ENCODE results near the gene IFRD1. TPM values are rescaled to one million over a fixed set of nuclear protein-coding genes. Genes with fewer than 3 reads are reported as not detected.

The IFRD1 gene
- total RNA-seq, 4 donors from 2014 or later, result 36.9 to 51.5 (median 48.0) TPM

- Histone ChIP-seq H3K27me3 (no peaks in the 10 kb centered on the region), H3K9me3 (no peaks in the 10 kb centered on the region), H3K36me3 (peaks cover 0 to 6% (median 0%) of the 10 kb centered on the region in 4 donors), H3K4me1 (peaks cover 16 to 21% (median 19%) of the 10 kb centered on the region in 4 donors), H3K27ac (replicated peaks in 1 of 4) (no peak overlapping the region), H3K4me3 (no peak overlapping the region)
- intact Hi-C loops (cut with DNase I), result no loop called here
- no peak for DNase-seq (ENCODE audit: extremely low spot score)
- no peak for TF ChIP-seq POLR2A (IDR thresholded peaks at IDR 0.05; ENCODE audit: low read depth)
- no peak for TF ChIP-seq CTCF (IDR thresholded peaks at IDR 0.05)
- no peak for TF ChIP-seq POLR2AphosphoS5 (IDR thresholded peaks at IDR 0.05)
- no peak for TF ChIP-seq EP300 (IDR thresholded peaks at IDR 0.05)
- WGBS, result 98% methylated on average over 4 of the region's 4 CpGs
Observed at GRCh38 chr7:112488264-112488552, 37.9 kb downstream of the IFRD1 start.

- Histone ChIP-seq H3K4me1 (peaks cover 0 to 5% (median 0%) of the 10 kb centered on the region in 4 donors), H3K4me3 (no peak overlapping the region)
- intact Hi-C loops (cut with DNase I), result no loop called here
Observed at GRCh38 chr7:112492186-112492585, 41.9 kb downstream of the IFRD1 start.

GRCh38 chr7:112494656-112495055, 44.4 kb downstream of the IFRD1 start:
- peaks cover 0 to 5% (median 0%) of the 10 kb centered on the region in 4 donors for H3K4me1 ChIP-seq
- no peaks in the 10 kb centered on the region for H3K27me3 ChIP-seq
- intact Hi-C loops (cut with DNase I), result loop anchor here (5.0 kb wide), 2 partner anchors 82 to 752 kb away; no protein-coding TSS in a partner anchor
- H3K36me3 ChIP-seq, result peaks cover 0 to 6% (median 0%) of the 10 kb centered on the region in 4 donors
- no peaks in the 10 kb centered on the region for H3K9me3 ChIP-seq
- TF ChIP-seq CTCF (IDR thresholded peaks at IDR 0.05), result no peak
- no peak for TF ChIP-seq POLR2AphosphoS5 (IDR thresholded peaks at IDR 0.05)
- no peak for TF ChIP-seq POLR2A (IDR thresholded peaks at IDR 0.05; ENCODE audit: low read depth)
- TF ChIP-seq EP300 (IDR thresholded peaks at IDR 0.05), result no peak
- DNase-seq (ENCODE audit: extremely low spot score), result no peak
- 89% methylated on average over 2 of the region's 2 CpGs for WGBS
- H3K4me3 ChIP-seq, result no peak overlapping the region
- peak overlapping the region in 1 of 4 donors; percentile 23 for H3K27ac ChIP-seq (replicated peaks in 1 of 4)

More at GRCh38 chr7:112492186-112492585, 41.9 kb downstream of the IFRD1 start:
- no peaks in the 10 kb centered on the region for H3K9me3 ChIP-seq
- WGBS, result 100% methylated on average over 2 of the region's 2 CpGs
- DNase-seq (ENCODE audit: extremely low spot score), result no peak
- H3K27me3 ChIP-seq, result no peaks in the 10 kb centered on the region
- TF ChIP-seq CTCF (IDR thresholded peaks at IDR 0.05), result no peak
- TF ChIP-seq POLR2AphosphoS5 (IDR thresholded peaks at IDR 0.05), result no peak
- no peak for TF ChIP-seq POLR2A (IDR thresholded peaks at IDR 0.05; ENCODE audit: low read depth)
- TF ChIP-seq EP300 (IDR thresholded peaks at IDR 0.05), result no peak
- no peak overlapping the region for H3K27ac ChIP-seq (replicated peaks in 1 of 4)
- peaks cover 0 to 6% (median 0%) of the 10 kb centered on the region in 4 donors for H3K36me3 ChIP-seq

- intact Hi-C loops (cut with DNase I), result loop anchor here (5.0 kb wide), 2 partner anchors 83 to 753 kb away; no protein-coding TSS in a partner anchor
- TF ChIP-seq POLR2A (IDR thresholded peaks at IDR 0.05; ENCODE audit: low read depth) (no peak), CTCF (IDR thresholded peaks at IDR 0.05) (no peak), EP300 (IDR thresholded peaks at IDR 0.05) (no peak), POLR2AphosphoS5 (IDR thresholded peaks at IDR 0.05) (no peak)
- H3K4me3 ChIP-seq, result no peak overlapping the region
- DNase-seq (ENCODE audit: extremely low spot score), result no peak
- H3K36me3 ChIP-seq, result peaks cover 0 to under 1% (median 0%) of the 10 kb centered on the region in 4 donors
- H3K4me1 ChIP-seq, result peaks cover 0 to 5% (median 0%) of the 10 kb centered on the region in 4 donors
- H3K27me3 ChIP-seq, result no peaks in the 10 kb centered on the region
- WGBS, result 72% methylated on average over 2 of the region's 2 CpGs
- no peak overlapping the region for H3K27ac ChIP-seq (replicated peaks in 1 of 4)
- no peaks in the 10 kb centered on the region for H3K9me3 ChIP-seq
Observed at GRCh38 chr7:112495156-112495788, 45.0 kb downstream of the IFRD1 start.
